ENCODE results near the gene CRY1. TPM values are rescaled to one million over a fixed set of nuclear protein-coding genes. Genes with fewer than 3 reads are reported as not detected.

The CRY1 gene
- total and polyA plus RNA-seq, 9 of the 15 experiments (the other 6 are each of a cell fraction or from before 2014, with no cell fraction given) = 8.7 to 33.3 (median 25.2) TPM

- TF ChIP-seq NR2C1 (IDR thresholded peaks at IDR 0.05) (no peak), NR2C1 (tag; IDR thresholded peaks at IDR 0.05) (0 out of 2 replicates have a peak, but pooled peaks have one; percentile 15), SIX5 (IDR thresholded peaks at IDR 0.05; ENCODE audit: borderline replicate concordance in 1 of 2, insufficient read depth in 1 of 2, low read depth in 1 of 2, low read length in 2 of 2) (no peak), CEBPG (CRISPR knock-in tag; IDR thresholded peaks at IDR 0.05) (no peak), CEBPG (tag; conservative IDR thresholded peaks at IDR 0.05 in 1 of 2, IDR thresholded peaks at IDR 0.05 in 1 of 2) (no peak), MTA1 (IDR thresholded peaks at IDR 0.05; ENCODE audit: borderline replicate concordance) (0 out of 2 replicates have a peak, but pooled peaks have one; percentile 21), TBL1XR1 (IDR thresholded peaks at IDR 0.05; ENCODE audit: low read length in 2 of 2) (no peak), ZNF3 (CRISPR knock-in tag; IDR thresholded peaks at IDR 0.05) (peak; percentile 58; the same call in 1 of the 2 replicates), SMARCE1 (IDR thresholded peaks at IDR 0.05) (peak; percentile 71), ARID3B (CRISPR knock-in tag; IDR thresholded peaks at IDR 0.05; ENCODE audit: borderline replicate concordance) (no peak), ELF4 (CRISPR knock-in tag; IDR thresholded peaks at IDR 0.05) (no peak), E2F8 (IDR thresholded peaks at IDR 0.05; ENCODE audit: low read depth, partially characterized antibody) (no peak), ETV6 (IDR thresholded peaks at IDR 0.05; ENCODE audit: borderline replicate concordance in 1 of 2, low read depth in 2 of 2, low read length in 1 of 2) (no peak), ETV6 (CRISPR knock-in tag; IDR thresholded peaks at IDR 0.05; ENCODE audit: borderline replicate concordance) (no peak), DNMT1 (IDR thresholded peaks at IDR 0.05) (no peak), TGIF2 (CRISPR knock-in tag; IDR thresholded peaks at IDR 0.05) (no peak), TRIM24 (IDR thresholded peaks at IDR 0.05) (no peak), KLF6 (CRISPR knock-in tag; IDR thresholded peaks at IDR 0.05; ENCODE audit: borderline replicate concordance) (no peak), ZBTB17 (CRISPR knock-in tag; IDR thresholded peaks at IDR 0.05) (no peak), DEAF1 (CRISPR knock-in tag; IDR thresholded peaks at IDR 0.05) (no peak), CBFB (CRISPR knock-in tag; IDR thresholded peaks at IDR 0.05) (no peak), E2F1 (CRISPR knock-in tag; IDR thresholded peaks at IDR 0.05) (no peak), ZNF583 (CRISPR knock-in tag; IDR thresholded peaks at IDR 0.05) (no peak)
Observed at GRCh38 chr12:106975993-106976658, 117.2 kb downstream of the CRY1 start (continued).

Measured in K562 (cell line).